ENCODE results near the gene TBL3. TPM values are rescaled to one million over a fixed set of nuclear protein-coding genes. Genes with fewer than 3 reads are reported as not detected.

Gene TBL3
- total RNA-seq, 1 donor from 2014 or later, result 24.4 TPM

DNA sequence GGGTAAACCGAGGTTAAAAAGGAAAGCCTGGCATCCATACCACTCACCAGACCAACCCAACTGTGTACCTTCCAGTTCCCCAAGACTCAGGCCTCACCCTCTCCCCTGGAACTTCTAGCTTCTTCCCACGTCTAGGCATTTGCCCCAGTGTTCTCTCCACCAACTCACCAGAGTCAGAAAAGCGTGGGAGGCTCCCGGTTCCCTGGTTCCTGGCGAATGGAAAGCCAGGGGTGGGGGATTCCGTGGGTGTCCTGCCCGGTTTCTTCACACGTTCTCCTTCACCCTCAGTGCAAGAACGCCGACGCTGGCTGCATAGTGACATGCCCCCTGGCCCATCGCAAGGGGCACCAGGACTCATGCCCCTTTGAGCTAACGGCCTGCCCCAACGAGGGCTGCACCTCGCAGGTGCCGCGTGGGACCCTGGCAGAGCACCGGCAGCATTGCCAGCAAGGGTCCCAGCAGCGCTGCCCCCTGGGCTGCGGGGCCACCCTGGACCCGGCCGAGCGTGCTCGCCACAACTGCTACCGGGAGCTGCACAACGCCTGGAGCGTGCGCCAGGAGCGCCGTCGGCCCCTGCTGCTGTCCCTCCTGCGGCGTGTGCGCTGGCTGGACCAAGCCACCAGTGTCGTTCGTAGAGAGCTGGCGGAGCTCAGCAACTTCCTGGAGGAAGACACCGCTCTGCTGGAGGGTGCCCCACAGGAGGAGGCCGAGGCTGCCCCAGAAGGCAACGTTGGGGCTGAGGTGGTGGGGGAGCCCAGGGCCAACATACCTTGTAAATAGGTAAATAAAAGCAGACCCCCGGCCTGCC, 3.5 kb upstream of the TBL3 start:
- Histone ChIP-seq H3K27me3 (ENCODE audit: insufficient read depth, low read length) (no peaks in the 10 kb centered on the region), H3K4me2 (ENCODE audit: low read length) (no peak overlapping the region), H3K9me3 (ENCODE audit: insufficient read depth, low read depth, low read length) (no peaks in the 10 kb centered on the region), H4K20me1 (ENCODE audit: insufficient read depth, low read length) (peaks cover 24% of the 10 kb centered on the region), H3K27ac (ENCODE audit: low read depth, low read length) (no peak overlapping the region), H3K4me1 (ENCODE audit: insufficient read depth, low read length) (peaks cover 24% of the 10 kb centered on the region), H3K79me2 (ENCODE audit: insufficient read depth, low read length) (peaks cover 55% of the 10 kb centered on the region), H2AFZ (ENCODE audit: low read depth, low read length) (no peak overlapping the region), H3K9ac (ENCODE audit: low read length) (no peak overlapping the region), H3K4me3 (ENCODE audit: insufficient read depth, low read depth, low read length) (no peak overlapping the region), H3K36me3 (ENCODE audit: insufficient read depth, low read length) (peaks cover 5% of the 10 kb centered on the region)
- no peak for TF ChIP-seq EZH2 (IDR thresholded peaks at IDR 0.05; ENCODE audit: insufficient read depth, low read length)
- TF ChIP-seq, protein P1, sequence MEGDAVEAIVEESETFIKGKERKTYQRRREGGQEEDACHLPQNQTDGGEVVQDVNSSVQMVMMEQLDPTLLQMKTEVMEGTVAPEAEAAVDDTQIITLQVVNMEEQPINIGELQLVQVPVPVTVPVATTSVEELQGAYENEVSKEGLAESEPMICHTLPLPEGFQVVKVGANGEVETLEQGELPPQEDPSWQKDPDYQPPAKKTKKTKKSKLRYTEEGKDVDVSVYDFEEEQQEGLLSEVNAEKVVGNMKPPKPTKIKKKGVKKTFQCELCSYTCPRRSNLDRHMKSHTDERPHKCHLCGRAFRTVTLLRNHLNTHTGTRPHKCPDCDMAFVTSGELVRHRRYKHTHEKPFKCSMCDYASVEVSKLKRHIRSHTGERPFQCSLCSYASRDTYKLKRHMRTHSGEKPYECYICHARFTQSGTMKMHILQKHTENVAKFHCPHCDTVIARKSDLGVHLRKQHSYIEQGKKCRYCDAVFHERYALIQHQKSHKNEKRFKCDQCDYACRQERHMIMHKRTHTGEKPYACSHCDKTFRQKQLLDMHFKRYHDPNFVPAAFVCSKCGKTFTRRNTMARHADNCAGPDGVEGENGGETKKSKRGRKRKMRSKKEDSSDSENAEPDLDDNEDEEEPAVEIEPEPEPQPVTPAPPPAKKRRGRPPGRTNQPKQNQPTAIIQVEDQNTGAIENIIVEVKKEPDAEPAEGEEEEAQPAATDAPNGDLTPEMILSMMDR (IDR thresholded peaks at IDR 0.05; ENCODE audit: insufficient read depth, low read depth, low read length), result no peak
- DNase-seq (ENCODE audit: low read depth) (no peak), FAIRE-seq (no peak)
- Mint-ChIP-seq H3K4me1 (ENCODE audit: low read depth, unreplicated experiment) (peaks cover 17% of the 10 kb centered on the region), H3K36me3 (ENCODE audit: low read depth, unreplicated experiment) (peaks cover 10% of the 10 kb centered on the region), H3K9me3 (ENCODE audit: unreplicated experiment) (no peaks in the 10 kb centered on the region), H3K4me3 (ENCODE audit: unreplicated experiment) (peak overlapping the region; percentile 45), H3K27ac (ENCODE audit: unreplicated experiment) (no peak overlapping the region), H3K27me3 (ENCODE audit: low read depth, unreplicated experiment) (no peaks in the 10 kb centered on the region)

- peak overlapping the region; percentile 79 for H3K27ac ChIP-seq (ENCODE audit: low read depth, low read length)
- peaks cover 35% of the 10 kb centered on the region for H3K79me2 ChIP-seq (ENCODE audit: insufficient read depth, low read length)
Measured at GRCh38 chr16:1972490-1972877, 631 bp downstream of the TBL3 start.

DNA sequence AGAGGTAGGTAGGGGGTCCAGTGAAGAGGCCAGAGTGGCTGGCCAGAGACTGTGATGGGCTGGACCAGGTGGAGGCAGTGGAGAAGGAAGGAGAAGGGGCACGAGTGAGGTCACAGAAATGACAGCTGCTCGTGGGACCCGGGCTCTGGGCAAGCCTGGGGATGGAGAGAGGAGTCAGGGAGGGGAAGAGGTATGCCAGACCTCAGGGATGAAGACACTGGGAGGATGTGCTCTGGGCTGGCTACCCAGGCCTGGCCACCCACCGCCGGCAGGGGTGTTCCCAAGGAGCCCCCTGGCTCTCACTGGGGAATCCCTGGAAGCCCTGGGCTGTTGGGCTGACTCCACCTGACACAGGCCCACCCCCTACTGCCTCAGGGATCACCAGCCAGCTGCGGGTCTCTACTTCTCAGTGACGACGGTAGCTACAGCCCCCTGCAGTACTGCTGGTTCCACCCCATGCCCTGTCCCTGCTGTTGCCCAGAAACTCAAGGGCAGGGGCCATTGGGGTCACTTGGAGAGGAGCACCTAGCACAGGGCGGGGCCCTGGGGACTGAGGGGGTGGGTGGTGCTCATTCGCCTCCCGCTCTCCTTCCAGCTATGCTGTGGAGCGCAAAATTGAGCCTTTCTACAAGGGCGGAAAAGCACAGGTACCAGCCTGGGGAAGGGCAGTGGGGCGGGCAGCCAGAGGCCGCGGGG, 1.8 kb downstream of the TBL3 start:
- Mint-ChIP-seq H3K27me3 (ENCODE audit: low read depth, unreplicated experiment) (no peaks in the 10 kb centered on the region), H3K4me3 (ENCODE audit: unreplicated experiment) (peak overlapping the region; percentile 93), H3K36me3 (ENCODE audit: low read depth, unreplicated experiment) (peaks cover 6% of the 10 kb centered on the region), H3K4me1 (ENCODE audit: low read depth, unreplicated experiment) (peaks cover 11% of the 10 kb centered on the region), H3K9me3 (ENCODE audit: unreplicated experiment) (no peaks in the 10 kb centered on the region), H3K27ac (ENCODE audit: unreplicated experiment) (no peak overlapping the region)
- FAIRE-seq (no peak), DNase-seq (ENCODE audit: low read depth) (no peak)
- peaks cover 11% of the 10 kb centered on the region for H3K4me1 ChIP-seq (ENCODE audit: insufficient read depth, low read length)
- H3K4me2 ChIP-seq (ENCODE audit: low read length), result no peak overlapping the region
- no peak overlapping the region for H3K9ac ChIP-seq (ENCODE audit: low read length)
- H3K27ac ChIP-seq (ENCODE audit: low read depth, low read length), result no peak overlapping the region
- H3K4me3 ChIP-seq (ENCODE audit: insufficient read depth, low read depth, low read length), result no peak overlapping the region
- H3K9me3 ChIP-seq (ENCODE audit: insufficient read depth, low read depth, low read length), result no peaks in the 10 kb centered on the region
- H4K20me1 ChIP-seq (ENCODE audit: insufficient read depth, low read length), result peaks cover 22% of the 10 kb centered on the region
- no peaks in the 10 kb centered on the region for H3K27me3 ChIP-seq (ENCODE audit: insufficient read depth, low read length)
- peaks cover 7% of the 10 kb centered on the region for H3K36me3 ChIP-seq (ENCODE audit: insufficient read depth, low read length)
- peaks cover 35% of the 10 kb centered on the region for H3K79me2 ChIP-seq (ENCODE audit: insufficient read depth, low read length)
- no peak overlapping the region for H2AFZ ChIP-seq (ENCODE audit: low read depth, low read length)
- no peak for TF ChIP-seq EZH2 (IDR thresholded peaks at IDR 0.05; ENCODE audit: insufficient read depth, low read length)
- TF ChIP-seq, protein P1 (IDR thresholded peaks at IDR 0.05; ENCODE audit: insufficient read depth, low read depth, low read length), result no peak

More at GRCh38 chr16:1972490-1972877, 631 bp downstream of the TBL3 start:
- no peaks in the 10 kb centered on the region for H3K27me3 ChIP-seq (ENCODE audit: insufficient read depth, low read length)
- Mint-ChIP-seq H3K4me3 (ENCODE audit: unreplicated experiment) (peak overlapping the region; percentile 93), H3K27ac (ENCODE audit: unreplicated experiment) (peak overlapping the region; percentile 95), H3K4me1 (ENCODE audit: low read depth, unreplicated experiment) (peaks cover 11% of the 10 kb centered on the region), H3K36me3 (ENCODE audit: low read depth, unreplicated experiment) (peaks cover 5% of the 10 kb centered on the region), H3K9me3 (ENCODE audit: unreplicated experiment) (no peaks in the 10 kb centered on the region), H3K27me3 (ENCODE audit: low read depth, unreplicated experiment) (no peaks in the 10 kb centered on the region)
- H3K4me3 ChIP-seq (ENCODE audit: insufficient read depth, low read depth, low read length), result peak overlapping the region; percentile 89
- FAIRE-seq, result no peak
- H3K4me2 ChIP-seq (ENCODE audit: low read length), result peak overlapping the region; percentile 94
- H3K4me1 ChIP-seq (ENCODE audit: insufficient read depth, low read length), result peaks cover 11% of the 10 kb centered on the region
- H3K36me3 ChIP-seq (ENCODE audit: insufficient read depth, low read length), result peaks cover 7% of the 10 kb centered on the region
- H3K9me3 ChIP-seq (ENCODE audit: insufficient read depth, low read depth, low read length), result no peaks in the 10 kb centered on the region
- peak overlapping the region; percentile 50 for H2AFZ ChIP-seq (ENCODE audit: low read depth, low read length)
- no peak for DNase-seq (ENCODE audit: low read depth)
- H3K9ac ChIP-seq (ENCODE audit: low read length), result peak overlapping the region; percentile 91
- TF ChIP-seq EZH2 (IDR thresholded peaks at IDR 0.05; ENCODE audit: insufficient read depth, low read length), result no peak
- peaks cover 22% of the 10 kb centered on the region for H4K20me1 ChIP-seq (ENCODE audit: insufficient read depth, low read length)
